Right ventricle myocardium superior (tissue), 1 donor: ENCODE data around the gene GSTA4. TPM values are rescaled to one million over a fixed set of nuclear protein-coding genes. Genes with fewer than 3 reads are reported as not detected.
A peak's percentile ranks its signal among the peaks of the same experiment; 100 is the strongest.
"Not testable (repeated sequence)": the region's sequence is repeated elsewhere in the genome, so short reads cannot be mapped to it uniquely, and the experiment has no call there.

Experiments
- ATAC-seq: fragments of 200-7000 bp; cut with Tn5 transposase; one replicate; pipeline ENCODE4 v1.9.1; 2020; ENCODE audit warnings: mild to moderate bottlenecking; ENCODE audit not compliant: poor library complexity
- DNase-seq: peaks from one replicate; pipeline ENCODE4 v3.0.0-alpha.2; 2020
- intact Hi-C: fragments of 100-400 bp; cut with DNase I; formaldehyde crosslinking; loops from one replicate; pipeline ENCODE4 v1.11.2; 2022
- total RNA-seq: library from RNA; stranded (reverse); fragmentation: NEBNext Ultra II Directional; extraction: Animal tissue kit (Norgen Biotek cat#: 25700); gene quantifications from one replicate; pipeline ENCODE4 v1.2.1, GENCODE V29; 2021
- donor health status: DM: no; HTN: yes; CAD: no; lungs with severe emphysema.

Gene GSTA4
- total RNA-seq, 1 donor from 2014 or later: 7.0 TPM

- no peak for DNase-seq
- intact Hi-C loops: no loop called here
- ATAC-seq: no peak
Observed at GRCh38 chr6:53020005-53020744, 25.1 kb upstream of the GSTA4 start.

GRCh38 chr6:53018446-53018845 is 23.4 kb upstream of the GSTA4 start:
- ATAC-seq (no peak), DNase-seq (no peak)
- intact Hi-C loops: loop anchor here (10.0 kb wide), 1 partner anchor 76 kb away; no protein-coding TSS in a partner anchor

GRCh38 chr6:53015486-53015885 is 20.4 kb upstream of the GSTA4 start:
- DNase-seq: no peak
- intact Hi-C loops: loop anchor here (10.0 kb wide), 1 partner anchor 79 kb away; no protein-coding TSS in a partner anchor
- ATAC-seq: no peak

- intact Hi-C loops: loop anchor here (10.0 kb wide), 1 partner anchor 80 kb away; no protein-coding TSS in a partner anchor
- DNase-seq (no peak), ATAC-seq (no peak)
Observed at GRCh38 chr6:53014744-53015143, 19.7 kb upstream of the GSTA4 start.

- no peak for DNase-seq
- intact Hi-C loops: loop anchor here (10.0 kb wide), 1 partner anchor 81 kb away; no protein-coding TSS in a partner anchor
- no peak for ATAC-seq
Observed at GRCh38 chr6:53014063-53014462, 19.0 kb upstream of the GSTA4 start.

- no peak for DNase-seq
- no peak for ATAC-seq
- intact Hi-C loops: loop anchor here (10.0 kb wide), 1 partner anchor 83 kb away; no protein-coding TSS in a partner anchor
Observed at GRCh38 chr6:53011979-53012378, 16.9 kb upstream of the GSTA4 start.

GRCh38 chr6:53010504-53010903 is 15.4 kb upstream of the GSTA4 start:
- DNase-seq (no peak), ATAC-seq (no peak)
- intact Hi-C loops: loop anchor here (10.0 kb wide), 1 partner anchor 84 kb away; no protein-coding TSS in a partner anchor

- intact Hi-C loops: no loop called here
- DNase-seq (no peak), ATAC-seq (no peak)
Observed at GRCh38 chr6:53009511-53009910, 14.4 kb upstream of the GSTA4 start.

- intact Hi-C loops: no loop called here
- no peak for ATAC-seq
Observed at GRCh38 chr6:53009056-53009455, 14.0 kb upstream of the GSTA4 start.

GRCh38 chr6:53008192-53008687 is 13.2 kb upstream of the GSTA4 start:
- ATAC-seq, intact Hi-C loops, DNase-seq: not testable (repeated sequence)

More at GRCh38 chr6:53009056-53009455, 14.0 kb upstream of the GSTA4 start:
- DNase-seq: no peak

GRCh38 chr6:53005663-53006250 is 10.7 kb upstream of the GSTA4 start:
- DNase-seq: no peak
- intact Hi-C loops: no loop called here
- ATAC-seq: no peak

GRCh38 chr6:52999456-52999855 is 4.4 kb upstream of the GSTA4 start:
- DNase-seq: no peak
- intact Hi-C loops: loop anchor here (5.0 kb wide), 1 partner anchor 43 kb away; no protein-coding TSS in a partner anchor
- no peak for ATAC-seq

- DNase-seq (no peak), ATAC-seq (no peak)
- intact Hi-C loops: loop anchor here (5.0 kb wide), 1 partner anchor 44 kb away; no protein-coding TSS in a partner anchor
Observed at GRCh38 chr6:52998603-52999002, 3.5 kb upstream of the GSTA4 start.

- DNase-seq (peak; percentile 65), ATAC-seq (no peak)
- intact Hi-C loops: loop anchor here (2.0 to 5.0 kb wide), 2 partner anchors 46 to 69 kb away; partner anchors contain the start of gene FBXO9
Observed at GRCh38 chr6:52995913-52996645, 995 bp upstream of the GSTA4 start.

GRCh38 chr6:52994839-52995088 is 320 bp downstream of the GSTA4 start:
- intact Hi-C loops: loop anchor here (2.0 to 5.0 kb wide), 2 partner anchors 48 to 70 kb away; partner anchors contain the start of gene FBXO9
- peak; percentile 60 for DNase-seq

GRCh38 chr6:52994031-52994838 is 849 bp downstream of the GSTA4 start:
- intact Hi-C loops: loop anchor here (2.0 kb wide), 1 partner anchor 71 kb away; the partner anchor contains the start of gene FBXO9
- peak; percentile 30 for ATAC-seq
- DNase-seq: no peak

More at GRCh38 chr6:52994839-52995088, 320 bp downstream of the GSTA4 start:
- peak; percentile 39 for ATAC-seq

- intact Hi-C loops: no loop called here
- no peak for DNase-seq
- no peak for ATAC-seq
Observed at GRCh38 chr6:52992980-52993920, 1.8 kb downstream of the GSTA4 start.
